ENCODE data around the gene KPNB1. TPM values are rescaled to one million over a fixed set of nuclear protein-coding genes. Genes with fewer than 3 reads are reported as not detected.

KPNB1 gene
- total RNA-seq, 1 experiment from 2014 or later = 538 TPM

DNA sequence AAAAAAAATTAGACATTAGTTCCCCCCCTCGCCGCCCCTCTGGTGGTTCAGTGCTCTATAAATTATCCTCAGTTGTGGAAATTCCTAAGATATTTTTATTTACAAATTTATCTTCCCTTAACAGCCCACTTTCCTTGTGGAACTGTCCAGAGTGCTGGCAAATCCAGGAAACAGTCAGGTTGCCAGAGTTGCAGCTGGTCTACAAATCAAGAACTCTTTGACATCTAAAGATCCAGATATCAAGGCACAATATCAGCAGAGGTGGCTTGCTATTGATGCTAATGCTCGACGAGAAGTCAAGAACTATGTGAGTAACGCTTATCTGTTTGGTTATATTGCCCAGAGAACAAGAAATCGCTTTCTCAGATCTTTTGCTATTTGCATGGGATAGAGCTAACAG lies 2.9 kb downstream of the KPNB1 start:
- BruUV-seq (replicated peaks) = no TSS peak
- H3K27ac Mint-ChIP-seq (ENCODE audit: unreplicated experiment) = peak overlapping the region; percentile 95

DNA sequence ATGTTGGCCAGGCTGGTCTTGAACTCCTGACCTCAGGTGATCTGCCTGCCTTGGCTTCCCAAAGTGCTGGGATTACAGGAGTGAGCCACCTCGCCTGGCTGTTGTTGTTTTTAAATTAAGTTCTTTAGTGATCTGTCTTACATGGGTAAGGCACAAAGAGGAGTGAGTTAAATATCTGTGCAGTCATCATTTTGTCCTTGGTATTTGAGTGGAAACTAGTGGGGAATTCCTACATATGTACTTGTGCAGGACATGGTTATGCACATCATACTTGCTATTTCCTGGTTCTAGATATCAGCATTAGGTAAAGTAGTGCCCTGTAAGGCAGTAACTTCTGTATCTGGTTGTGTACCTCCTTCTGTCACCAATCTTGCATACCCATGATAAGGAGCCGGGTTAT lies 3.7 kb downstream of the KPNB1 start:
- intact Hi-C loops (cut with micrococcal nuclease; ENCODE audit: unreplicated experiment) = no loop called here
- no TSS peak for BruUV-seq (replicated peaks)
- H3K9me3 Mint-ChIP-seq (ENCODE audit: low read depth, unreplicated experiment) = no peaks in the 10 kb centered on the region
- no peaks in the 10 kb centered on the region for H3K27me3 Mint-ChIP-seq (ENCODE audit: unreplicated experiment)
- H3K27ac Mint-ChIP-seq (ENCODE audit: unreplicated experiment) = no peak overlapping the region
- TF ChIP-seq, protein P1, sequence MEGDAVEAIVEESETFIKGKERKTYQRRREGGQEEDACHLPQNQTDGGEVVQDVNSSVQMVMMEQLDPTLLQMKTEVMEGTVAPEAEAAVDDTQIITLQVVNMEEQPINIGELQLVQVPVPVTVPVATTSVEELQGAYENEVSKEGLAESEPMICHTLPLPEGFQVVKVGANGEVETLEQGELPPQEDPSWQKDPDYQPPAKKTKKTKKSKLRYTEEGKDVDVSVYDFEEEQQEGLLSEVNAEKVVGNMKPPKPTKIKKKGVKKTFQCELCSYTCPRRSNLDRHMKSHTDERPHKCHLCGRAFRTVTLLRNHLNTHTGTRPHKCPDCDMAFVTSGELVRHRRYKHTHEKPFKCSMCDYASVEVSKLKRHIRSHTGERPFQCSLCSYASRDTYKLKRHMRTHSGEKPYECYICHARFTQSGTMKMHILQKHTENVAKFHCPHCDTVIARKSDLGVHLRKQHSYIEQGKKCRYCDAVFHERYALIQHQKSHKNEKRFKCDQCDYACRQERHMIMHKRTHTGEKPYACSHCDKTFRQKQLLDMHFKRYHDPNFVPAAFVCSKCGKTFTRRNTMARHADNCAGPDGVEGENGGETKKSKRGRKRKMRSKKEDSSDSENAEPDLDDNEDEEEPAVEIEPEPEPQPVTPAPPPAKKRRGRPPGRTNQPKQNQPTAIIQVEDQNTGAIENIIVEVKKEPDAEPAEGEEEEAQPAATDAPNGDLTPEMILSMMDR (IDR thresholded peaks at IDR 0.05; ENCODE audit: unreplicated experiment) = no peak
- no peak for DNase-seq
- peaks cover 98% of the 10 kb centered on the region for H3K36me3 Mint-ChIP-seq (ENCODE audit: insufficient read depth, unreplicated experiment)
- CTCF ChIA-PET = no interaction called here
- peak overlapping the region; percentile 37 for H3K4me3 Mint-ChIP-seq (ENCODE audit: low read depth, unreplicated experiment)
- H3K4me1 Mint-ChIP-seq (ENCODE audit: low read depth, unreplicated experiment) = peaks cover 47% of the 10 kb centered on the region

More for the DNA sequence above, 2.9 kb downstream of the KPNB1 start:
- Mint-ChIP-seq H3K27me3 (ENCODE audit: unreplicated experiment) (no peaks in the 10 kb centered on the region), H3K36me3 (ENCODE audit: insufficient read depth, unreplicated experiment) (peaks cover 91% of the 10 kb centered on the region), H3K4me3 (ENCODE audit: low read depth, unreplicated experiment) (peak overlapping the region; percentile 91), H3K4me1 (ENCODE audit: low read depth, unreplicated experiment) (peaks cover 43% of the 10 kb centered on the region), H3K9me3 (ENCODE audit: low read depth, unreplicated experiment) (no peaks in the 10 kb centered on the region)
- intact Hi-C loops (cut with micrococcal nuclease; ENCODE audit: unreplicated experiment) = no loop called here
- TF ChIP-seq, protein P1 (IDR thresholded peaks at IDR 0.05; ENCODE audit: unreplicated experiment) = no peak
- DNase-seq = no peak
- CTCF ChIA-PET = interaction anchor here (0.8 kb wide), 1 partner anchor 1512 kb away, joined by 4 read pairs; no protein-coding TSS in a partner anchor

DNA sequence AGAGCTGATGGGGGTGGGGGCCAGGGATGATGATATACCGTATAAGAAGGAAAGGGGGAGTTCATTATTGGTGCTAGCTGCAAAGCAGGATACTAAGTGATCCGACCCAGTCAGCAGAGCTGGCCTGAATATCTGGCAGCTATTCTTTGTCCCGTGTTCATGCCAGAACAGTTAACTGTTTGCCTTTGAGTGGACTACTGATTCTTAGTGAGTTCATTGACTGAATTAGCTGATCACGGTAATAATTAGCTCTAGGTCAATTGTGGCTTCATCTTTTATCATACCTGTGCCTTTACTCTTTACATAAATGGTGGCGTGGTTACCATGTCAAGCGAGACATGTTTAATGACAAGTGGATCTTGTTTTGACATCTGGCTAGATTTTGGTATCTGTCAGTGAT lies 5.3 kb downstream of the KPNB1 start:
- TF ChIP-seq, protein P1 (IDR thresholded peaks at IDR 0.05; ENCODE audit: unreplicated experiment) = no peak
- no TSS peak for BruUV-seq (replicated peaks)
- Mint-ChIP-seq H3K4me1 (ENCODE audit: low read depth, unreplicated experiment) (peaks cover 51% of the 10 kb centered on the region), H3K9me3 (ENCODE audit: low read depth, unreplicated experiment) (no peaks in the 10 kb centered on the region), H3K27me3 (ENCODE audit: unreplicated experiment) (no peaks in the 10 kb centered on the region), H3K4me3 (ENCODE audit: low read depth, unreplicated experiment) (no peak overlapping the region), H3K27ac (ENCODE audit: unreplicated experiment) (no peak overlapping the region), H3K36me3 (ENCODE audit: insufficient read depth, unreplicated experiment) (peaks cover 96% of the 10 kb centered on the region)
- CTCF ChIA-PET = interaction anchor here (0.7 to 0.8 kb wide), 4 partner anchors 67 to 822 kb away, joined by 3 to 7 read pairs (median 4); no protein-coding TSS in a partner anchor
- intact Hi-C loops (cut with micrococcal nuclease; ENCODE audit: unreplicated experiment) = no loop called here
- no peak for DNase-seq

DNA sequence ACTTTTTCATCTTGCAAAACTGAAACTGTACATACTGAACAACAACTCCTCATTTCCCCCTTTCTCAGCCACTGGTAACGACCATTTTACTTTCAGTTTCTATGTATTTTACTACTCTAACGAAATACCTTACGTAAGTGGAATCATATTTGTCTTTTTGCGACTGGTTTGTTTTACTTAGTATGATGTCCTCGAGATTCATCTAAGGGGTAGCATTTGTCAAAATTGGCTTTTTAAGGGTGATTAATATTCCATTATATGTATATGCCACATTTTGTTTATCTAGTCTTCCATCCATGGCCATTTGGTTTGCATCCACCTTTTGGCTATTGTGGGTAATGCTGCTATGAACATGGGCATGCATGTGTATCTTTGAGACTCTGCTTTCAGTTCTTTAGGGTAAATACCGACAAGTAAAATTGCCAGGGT lies 10.4 kb downstream of the KPNB1 start:
- Mint-ChIP-seq H3K4me3 (ENCODE audit: low read depth, unreplicated experiment) (no peak overlapping the region), H3K4me1 (ENCODE audit: low read depth, unreplicated experiment) (peaks cover 14% of the 10 kb centered on the region), H3K36me3 (ENCODE audit: insufficient read depth, unreplicated experiment) (peaks cover 94% of the 10 kb centered on the region), H3K9me3 (ENCODE audit: low read depth, unreplicated experiment) (no peaks in the 10 kb centered on the region), H3K27ac (ENCODE audit: unreplicated experiment) (peak overlapping the region; percentile 18), H3K27me3 (ENCODE audit: unreplicated experiment) (no peaks in the 10 kb centered on the region)
- no peak for DNase-seq
- TF ChIP-seq, protein P1 (IDR thresholded peaks at IDR 0.05; ENCODE audit: unreplicated experiment) = no peak
- CTCF ChIA-PET = interaction anchor here (0.6 kb wide), 2 partner anchors 17 to 52 kb away, joined by 3 to 4 read pairs; no protein-coding TSS in a partner anchor
- no TSS peak for BruUV-seq (replicated peaks)
- intact Hi-C loops (cut with micrococcal nuclease; ENCODE audit: unreplicated experiment) = no loop called here

Data from Calu3 (cell line).